SK-N-MC (cell line): ENCODE measurements around the gene HSF2.

ENCODE experiments used
- DNase-seq: peaks from one replicate; pipeline ENCODE4 v3.0.0-alpha.2; 2011; ENCODE audit warnings: low read depth, low spot score
- H3K27ac ChIP-seq: fragments of 200-600 bp; sonication (generic); 2 replicates; pipeline ENCODE4 v1.5.1; 2016; ENCODE audit warnings: mixed run types
- H3K36me3 ChIP-seq: fragments of 200-600 bp; sonication (generic); 2 replicates; pipeline ENCODE4 v1.6.1; 2017; ENCODE audit warnings: antibody characterized with exemption, low read length, mixed read lengths; ENCODE audit not compliant: insufficient read depth
- H3K4me3 ChIP-seq: fragments of 200-600 bp; sonication (generic); 2 replicates; pipeline ENCODE4 v1.5.1; 2016
- H3K9ac ChIP-seq: fragments of 200-600 bp; sonication (generic); 2 replicates; pipeline ENCODE4 v1.8.0; 2017; ENCODE audit warnings: mixed run types, mixed read lengths; ENCODE audit not compliant: insufficient read length
- H3K9me3 ChIP-seq: fragments of 200-600 bp; sonication (generic); 2 replicates; pipeline ENCODE4 v1.6.1; 2017; ENCODE audit warnings: low read depth, mild to moderate bottlenecking, antibody characterized with exemption, low read length, moderate library complexity, mixed read lengths
- EZH2 ChIP-seq: fragments of 200-600 bp; sonication (generic); IDR thresholded peaks from one replicate; pipeline ENCODE4 v1.6.1; 2017; ENCODE audit warnings: antibody characterized with exemption
- FOXP2 ChIP-seq: optimal IDR thresholded peaks from 2 replicates; pipeline ENCODE3; 2011; ENCODE audit warnings: mild to moderate bottlenecking, moderate library complexity; ENCODE audit not compliant: insufficient read depth; ENCODE audit errors: extremely low read length, control extremely low read depth
- POLR2AphosphoS5 ChIP-seq: IDR thresholded peaks from 2 replicates; pipeline ENCODE4 v1.6.1; 2012; ENCODE audit warnings: mild to moderate bottlenecking, low read depth, low read length, borderline replicate concordance

The HSF2 gene

DNA sequence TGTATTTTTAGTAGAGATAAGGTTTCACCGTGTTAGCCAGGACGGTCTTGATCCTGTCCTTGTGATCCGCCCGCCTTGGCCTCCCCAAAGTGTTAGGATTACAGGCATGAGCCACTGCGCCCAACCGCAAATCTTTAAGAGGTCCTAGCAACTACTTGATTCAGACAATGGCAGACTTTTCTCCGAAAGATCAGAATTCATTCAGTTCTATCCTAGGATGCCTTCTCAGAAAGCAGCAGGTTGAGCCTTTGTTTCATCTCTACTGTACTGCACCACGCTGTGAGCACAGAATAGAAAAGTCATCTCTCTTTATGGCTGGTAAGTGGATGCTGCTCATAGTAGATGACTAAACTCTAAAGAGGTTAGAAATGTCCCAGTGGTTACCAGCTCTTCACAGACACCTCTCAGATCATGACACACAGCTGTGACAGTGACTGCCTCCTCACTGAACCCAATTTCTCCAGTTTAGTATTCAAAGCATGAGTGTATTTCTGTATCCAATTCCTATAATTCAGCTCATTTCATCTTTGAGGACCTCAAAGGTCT, 6.0 kb upstream of the HSF2 start:
- H3K4me3 ChIP-seq: no peak overlapping the region
- DNase-seq: no peak
- no peak overlapping the region for H3K27ac ChIP-seq
- TF ChIP-seq FOXP2: no peak
- TF ChIP-seq POLR2AphosphoS5: no peak
- no peak for TF ChIP-seq EZH2
- no peak overlapping the region for H3K9ac ChIP-seq
- no peaks in the 10 kb centered on the region for H3K36me3 ChIP-seq
- H3K9me3 ChIP-seq: no peaks in the 10 kb centered on the region

- Histone ChIP-seq H3K9me3 (no peaks in the 10 kb centered on the region), H3K27ac (no peak overlapping the region), H3K4me3 (no peak overlapping the region), H3K36me3 (no peaks in the 10 kb centered on the region), H3K9ac (no peak overlapping the region)
- DNase-seq: no peak
- no peak for TF ChIP-seq EZH2
Observed at GRCh38 chr6:122394016-122394415, 5.4 kb upstream of the HSF2 start.

- Histone ChIP-seq H3K9me3 (no peaks in the 10 kb centered on the region), H3K27ac (peak overlapping the region; percentile 84), H3K4me3 (peak overlapping the region; percentile 96), H3K9ac (no peak overlapping the region), H3K36me3 (peaks cover 32% of the 10 kb centered on the region)
- DNase-seq: no peak
- no peak; the same call in none of the 2 replicates for TF ChIP-seq POLR2AphosphoS5
- no peak for TF ChIP-seq EZH2
- TF ChIP-seq FOXP2: no peak
Observed at GRCh38 chr6:122399055-122399347, 451 bp upstream of the HSF2 start.

DNA sequence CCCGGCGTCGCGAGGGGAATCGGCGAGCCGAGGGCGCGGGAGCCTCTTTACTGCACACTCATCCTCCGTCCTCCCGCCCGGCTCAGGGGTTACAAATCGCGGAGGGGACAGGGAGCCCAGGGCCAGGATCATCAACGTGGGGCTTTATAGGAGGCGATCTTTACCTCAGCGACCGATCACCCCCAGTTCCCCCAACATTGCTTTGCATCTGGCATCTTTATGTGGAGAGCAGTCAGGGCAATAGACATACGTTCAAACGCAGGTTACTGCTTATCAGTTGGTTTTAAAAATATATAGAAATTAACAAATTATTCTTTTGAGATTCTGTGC, 634 bp downstream of the HSF2 start:
- TF ChIP-seq EZH2 (no peak), POLR2AphosphoS5 (no peak), FOXP2 (no peak)
- Histone ChIP-seq H3K9me3 (no peaks in the 10 kb centered on the region), H3K4me3 (peak overlapping the region; percentile 96), H3K9ac (peak overlapping the region; percentile 95), H3K36me3 (peaks cover 39% of the 10 kb centered on the region), H3K27ac (peak overlapping the region; percentile 83; the same call in 1 of the 2 replicates)
- no peak for DNase-seq

DNA sequence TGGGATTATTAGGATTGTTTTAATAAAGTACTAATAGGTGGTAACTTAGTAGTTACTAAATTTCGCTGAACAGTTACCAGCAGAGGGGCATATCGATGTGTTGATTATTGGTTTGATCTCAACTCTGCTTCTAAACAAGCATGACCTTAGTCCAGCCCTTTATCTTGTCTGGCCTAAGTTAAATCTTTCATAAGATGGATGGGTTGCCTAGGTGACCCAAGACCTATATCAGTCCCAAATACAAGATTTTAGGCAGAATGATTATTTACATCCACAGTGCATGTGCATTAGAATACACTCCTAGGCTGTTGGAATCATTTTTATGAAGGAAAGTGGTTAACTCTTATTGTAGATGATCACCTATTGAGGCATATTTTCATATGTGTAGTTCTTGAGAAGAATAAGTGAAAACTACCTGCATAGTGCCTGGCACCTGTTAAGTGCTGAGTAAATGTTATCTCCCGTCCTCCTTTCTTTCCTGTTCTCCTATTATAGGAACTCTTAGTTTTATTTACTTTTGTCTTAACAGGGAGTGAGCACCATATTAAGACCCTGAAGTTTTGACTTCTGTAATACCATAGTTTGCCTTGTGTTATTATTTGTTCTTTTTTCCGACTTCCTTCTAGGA, 1.1 kb downstream of the HSF2 start:
- no peak for DNase-seq

GRCh38 chr6:122401104-122401503, 1.7 kb downstream of the HSF2 start:
- TF ChIP-seq FOXP2 (no peak), POLR2AphosphoS5 (no peak)
- peak overlapping the region; percentile 95 for H3K9ac ChIP-seq
- peaks cover 47% of the 10 kb centered on the region for H3K36me3 ChIP-seq
- no peak for DNase-seq
- no peaks in the 10 kb centered on the region for H3K9me3 ChIP-seq
- peak overlapping the region; percentile 96 for H3K4me3 ChIP-seq
- H3K27ac ChIP-seq: no peak overlapping the region

More for the DNA sequence above, 1.1 kb downstream of the HSF2 start:
- peak overlapping the region; percentile 95 for H3K9ac ChIP-seq
- H3K27ac ChIP-seq: no peak overlapping the region
- H3K4me3 ChIP-seq: peak overlapping the region; percentile 96
- TF ChIP-seq EZH2 (no peak), POLR2AphosphoS5 (no peak), FOXP2 (no peak)
- no peaks in the 10 kb centered on the region for H3K9me3 ChIP-seq
- H3K36me3 ChIP-seq: peaks cover 42% of the 10 kb centered on the region

DNA sequence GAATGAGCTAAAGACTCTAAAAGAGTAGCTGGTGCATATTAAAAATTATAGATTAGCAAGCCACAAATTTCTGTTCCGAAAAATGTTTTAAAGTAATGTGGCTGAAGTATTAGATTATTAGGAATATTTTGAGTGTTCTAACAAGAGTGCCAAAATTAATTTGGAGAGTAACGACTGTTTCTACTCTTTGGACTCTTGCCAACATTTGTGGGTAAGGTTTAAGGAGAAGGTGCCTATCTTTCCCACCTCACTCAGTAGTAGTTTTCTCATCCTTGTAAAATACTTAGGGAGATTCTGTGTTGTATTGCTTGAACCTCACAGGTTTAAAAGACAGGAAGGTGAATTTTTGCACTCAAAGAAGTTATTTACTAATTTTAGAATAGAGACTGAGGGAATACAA, 5.0 kb downstream of the HSF2 start:
- no peak overlapping the region for H3K9ac ChIP-seq
- H3K36me3 ChIP-seq: peaks cover 67% of the 10 kb centered on the region
- DNase-seq: no peak
- H3K9me3 ChIP-seq: no peaks in the 10 kb centered on the region
- TF ChIP-seq POLR2AphosphoS5 (no peak), FOXP2 (no peak), EZH2 (no peak)
- no peak overlapping the region for H3K27ac ChIP-seq
- no peak overlapping the region for H3K4me3 ChIP-seq

GRCh38 chr6:122405417-122405816, 6.0 kb downstream of the HSF2 start:
- Histone ChIP-seq H3K27ac (no peak overlapping the region), H3K4me3 (no peak overlapping the region), H3K36me3 (peaks cover 68% of the 10 kb centered on the region), H3K9me3 (0 out of 2 replicates have a peak, but pooled peaks cover under 1% of the 10 kb centered on the region), H3K9ac (no peak overlapping the region)
- TF ChIP-seq EZH2 (no peak), FOXP2 (no peak), POLR2AphosphoS5 (no peak)
- no peak for DNase-seq

DNA sequence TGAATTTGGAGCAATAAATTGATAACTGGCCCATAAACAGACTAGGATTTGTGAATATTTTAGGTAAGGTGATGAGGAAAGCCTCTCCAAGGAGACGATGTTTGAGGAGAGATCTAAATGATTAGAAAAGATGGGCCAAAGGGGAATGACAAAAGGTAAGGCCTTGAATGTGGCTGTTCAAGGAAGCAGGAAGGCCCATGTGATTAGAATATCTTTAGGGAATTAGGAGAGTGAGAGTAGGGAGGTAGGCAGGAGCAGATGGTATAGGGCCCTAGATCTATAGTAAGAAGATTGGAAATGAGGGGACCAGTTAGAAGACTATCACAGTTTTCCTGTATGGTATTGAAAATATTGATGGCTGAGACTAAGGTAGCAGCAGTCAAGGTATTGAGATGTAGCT, 6.7 kb downstream of the HSF2 start:
- Histone ChIP-seq H3K36me3 (peaks cover 71% of the 10 kb centered on the region), H3K9me3 (0 out of 2 replicates have a peak, but pooled peaks cover 6% of the 10 kb centered on the region)
- no peak for TF ChIP-seq FOXP2
- no peak for TF ChIP-seq EZH2
- no peak for TF ChIP-seq POLR2AphosphoS5

More for the DNA sequence above, 6.7 kb downstream of the HSF2 start:
- no peak for DNase-seq
- Histone ChIP-seq H3K9ac (no peak overlapping the region), H3K4me3 (no peak overlapping the region), H3K27ac (no peak overlapping the region)
